Fibroblast of lung (primary cell): ENCODE results near the gene RNF150.

Experiments
- EZH2 ChIP-seq: IDR thresholded peaks from 2 replicates; pipeline ENCODE4 v1.5.1; 2012; ENCODE audit warnings: low read length, control low read depth, mild to moderate bottlenecking; ENCODE audit errors: missing control alignments
- TF ChIP-seq, protein P1 (sequence below), 2 donors: IDR thresholded peaks in 1 of 2; conservative IDR thresholded peaks in 1 of 2; 1 replicate in 1 of 2; 2 replicates in 1 of 2; pipeline ENCODE4 v1.5.1; 2011 to 2012; ENCODE audit warnings: low read length in 2 of 2, control low read depth in 1 of 2, inconsistent platforms in 1 of 2, low read depth in 1 of 2, mild to moderate bottlenecking in 1 of 2

- TF ChIP-seq, protein P1, sequence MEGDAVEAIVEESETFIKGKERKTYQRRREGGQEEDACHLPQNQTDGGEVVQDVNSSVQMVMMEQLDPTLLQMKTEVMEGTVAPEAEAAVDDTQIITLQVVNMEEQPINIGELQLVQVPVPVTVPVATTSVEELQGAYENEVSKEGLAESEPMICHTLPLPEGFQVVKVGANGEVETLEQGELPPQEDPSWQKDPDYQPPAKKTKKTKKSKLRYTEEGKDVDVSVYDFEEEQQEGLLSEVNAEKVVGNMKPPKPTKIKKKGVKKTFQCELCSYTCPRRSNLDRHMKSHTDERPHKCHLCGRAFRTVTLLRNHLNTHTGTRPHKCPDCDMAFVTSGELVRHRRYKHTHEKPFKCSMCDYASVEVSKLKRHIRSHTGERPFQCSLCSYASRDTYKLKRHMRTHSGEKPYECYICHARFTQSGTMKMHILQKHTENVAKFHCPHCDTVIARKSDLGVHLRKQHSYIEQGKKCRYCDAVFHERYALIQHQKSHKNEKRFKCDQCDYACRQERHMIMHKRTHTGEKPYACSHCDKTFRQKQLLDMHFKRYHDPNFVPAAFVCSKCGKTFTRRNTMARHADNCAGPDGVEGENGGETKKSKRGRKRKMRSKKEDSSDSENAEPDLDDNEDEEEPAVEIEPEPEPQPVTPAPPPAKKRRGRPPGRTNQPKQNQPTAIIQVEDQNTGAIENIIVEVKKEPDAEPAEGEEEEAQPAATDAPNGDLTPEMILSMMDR (conservative IDR thresholded peaks at IDR 0.05 in 1 of 2, IDR thresholded peaks at IDR 0.05 in 1 of 2; ENCODE audit: low read depth in 1 of 2, low read length in 2 of 2) = no peak
- no peak for TF ChIP-seq EZH2
Measured at GRCh38 chr4:140819610-140820009, 313.7 kb downstream of the RNF150 start.
